GM19455 (cell line): Measurements from ENCODE around the gene PPP1R8.
"Not testable (repeated sequence)": the region's sequence is repeated elsewhere in the genome, so short reads cannot be mapped to it uniquely, and the experiment has no call there.

ENCODE experiments used
- ATAC-seq: cut with Tn5 transposase; IDR thresholded peaks from one replicate; pipeline ENCODE4 v1.9.1; 2021; ENCODE audit not compliant: unreplicated experiment

PPP1R8 gene

DNA sequence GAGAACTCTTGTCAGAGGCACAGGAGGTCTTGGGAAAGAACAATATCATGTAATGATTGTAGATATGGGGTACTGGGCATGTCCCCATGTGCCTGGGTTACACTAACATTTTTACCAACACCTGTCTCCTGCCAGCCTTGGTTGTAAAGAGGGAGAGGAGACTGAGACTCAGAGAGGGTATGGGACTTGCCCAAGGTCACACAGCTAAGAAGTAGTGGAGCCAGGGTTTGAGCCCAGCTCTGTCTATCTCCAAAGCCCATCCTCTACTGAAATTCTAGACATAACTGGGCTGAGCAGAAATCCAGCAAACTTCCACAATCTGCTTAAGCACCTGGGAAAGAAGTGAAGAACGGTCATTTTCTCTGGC lies 39.1 kb downstream of the PPP1R8 start:
- no peak for ATAC-seq

DNA sequence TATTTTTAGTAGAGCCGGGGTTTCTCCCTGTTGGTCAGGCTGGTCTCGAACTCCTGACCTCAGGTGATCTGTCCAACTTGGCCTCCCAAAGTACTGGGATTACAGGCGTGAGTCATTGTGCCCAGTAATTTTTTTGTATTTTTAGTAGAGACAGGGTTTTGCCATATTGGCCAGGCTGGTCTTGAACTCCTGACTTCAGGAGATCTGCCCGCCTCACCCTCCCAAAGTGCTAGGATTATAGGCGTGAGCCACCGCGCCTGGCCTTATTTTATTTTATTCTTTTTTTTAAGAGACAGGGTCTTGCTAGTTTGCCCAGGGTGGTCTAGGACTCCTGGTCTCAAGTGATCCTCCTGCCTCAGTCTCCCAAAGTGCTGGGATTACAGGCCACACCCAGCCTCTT lies 40.5 kb downstream of the PPP1R8 start:
- not testable (repeated sequence) for ATAC-seq

DNA sequence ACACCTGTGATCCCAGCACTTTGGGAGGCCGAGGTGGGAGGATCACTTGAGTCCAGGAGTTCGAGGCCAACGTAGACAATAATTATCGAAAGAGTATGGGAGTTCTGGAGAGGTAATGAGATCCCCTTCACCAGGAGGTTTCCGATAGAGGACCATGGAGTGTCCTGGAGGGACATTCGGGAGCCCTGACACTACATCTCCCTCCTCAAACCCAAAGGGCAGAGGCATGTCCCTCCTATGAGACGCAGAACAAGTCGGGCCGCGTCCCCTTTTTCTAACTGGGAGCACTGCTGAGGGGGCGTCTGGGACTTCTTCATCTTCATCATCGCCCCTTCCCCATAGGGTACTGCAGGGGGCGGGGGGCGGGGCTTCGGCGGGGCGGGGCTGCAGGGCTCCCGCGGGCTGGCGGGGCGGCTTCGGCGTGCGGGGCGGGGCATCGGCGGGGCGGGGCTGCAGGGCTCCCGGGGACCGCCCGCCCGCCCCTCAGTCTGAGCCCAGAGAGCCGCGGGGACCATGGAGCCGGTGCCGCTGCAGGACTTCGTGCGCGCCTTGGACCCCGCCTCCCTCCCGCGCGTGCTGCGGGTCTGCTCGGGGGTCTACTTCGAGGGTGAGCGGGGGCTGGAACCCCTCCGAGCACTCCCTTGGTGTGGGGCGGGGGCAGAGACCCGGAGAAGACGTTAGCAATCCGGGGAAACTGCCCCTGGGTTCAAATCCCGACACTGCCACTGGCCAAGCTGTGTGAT lies 41.6 kb downstream of the PPP1R8 start, which contains the start of gene THEMIS2:
THEMIS2 (plus strand) TSS at position 486 of the 743 bp plus-strand sequence; CDS start at position 514, 28 bp downstream.
- ATAC-seq = no peak

DNA sequence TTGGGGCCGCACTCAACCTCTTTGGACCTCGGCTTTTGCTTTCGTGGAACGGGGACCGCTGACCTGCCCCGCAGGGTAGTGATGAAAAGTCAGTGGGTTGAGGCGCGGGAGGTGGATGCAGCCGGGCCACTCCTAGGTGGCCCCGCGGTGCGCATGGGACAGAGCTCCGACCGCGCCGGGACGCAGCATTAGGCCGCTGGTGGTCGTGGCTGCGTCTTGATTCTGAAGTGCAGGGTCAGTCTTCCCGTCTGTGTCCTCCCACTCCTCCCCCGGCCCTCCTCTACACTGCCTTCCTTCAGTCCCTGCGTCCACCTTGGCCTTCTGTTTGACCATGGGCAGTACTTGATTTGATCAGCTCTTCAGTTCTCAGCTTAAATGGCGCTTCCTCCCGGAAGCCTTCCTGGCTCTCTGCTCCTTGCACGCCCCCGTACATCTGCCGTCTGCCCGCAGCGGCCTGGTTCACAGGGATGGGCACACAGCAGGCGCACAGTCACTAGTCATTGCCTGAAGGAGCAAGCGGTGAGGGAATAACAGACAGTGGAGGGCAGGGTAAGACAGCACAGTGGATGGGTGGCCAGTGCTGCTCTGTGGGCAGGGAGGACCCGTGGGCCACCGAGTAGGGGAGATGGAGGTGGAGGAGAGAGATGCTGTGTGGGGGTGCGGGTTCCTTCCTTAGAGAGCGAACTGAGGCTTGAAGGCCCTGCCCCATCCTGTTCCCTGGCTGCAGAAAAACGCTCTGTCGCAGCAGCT lies 42.4 kb downstream of the PPP1R8 start:
- ATAC-seq = no peak

DNA sequence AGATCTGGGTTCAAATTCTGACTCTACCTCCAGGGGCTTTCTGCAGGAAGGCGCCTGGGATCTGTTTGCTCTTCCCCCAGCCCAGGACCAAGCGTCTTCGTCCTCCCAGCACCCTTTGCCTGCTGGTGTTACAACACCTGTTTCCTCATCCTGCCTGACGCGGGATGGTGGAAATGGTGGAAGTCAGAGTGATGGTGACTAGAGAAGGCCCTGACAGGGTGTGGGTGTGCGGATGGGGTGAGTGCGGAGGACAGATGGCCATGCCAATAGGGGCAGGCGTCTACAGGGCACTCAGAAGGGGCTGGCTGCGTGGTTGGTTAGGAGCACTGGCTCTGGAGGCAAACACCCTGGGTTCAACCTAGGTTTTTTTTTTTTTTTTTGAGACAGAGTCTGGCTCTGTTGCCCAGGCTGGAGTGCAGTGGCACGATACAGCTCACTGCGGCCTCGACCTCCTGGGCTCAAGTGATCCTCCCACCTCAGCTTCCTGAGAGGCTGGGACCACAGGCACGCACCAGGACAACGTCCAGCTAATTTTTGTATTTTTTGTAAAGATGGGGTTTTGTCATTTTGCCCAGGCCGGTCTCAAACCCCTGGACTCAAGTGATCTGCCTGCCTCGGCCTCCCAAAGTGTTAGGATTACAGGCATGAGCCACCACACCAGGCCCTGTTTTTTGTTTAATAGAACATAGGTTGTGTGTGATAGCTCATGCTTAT lies 43.2 kb downstream of the PPP1R8 start:
- no peak for ATAC-seq

DNA sequence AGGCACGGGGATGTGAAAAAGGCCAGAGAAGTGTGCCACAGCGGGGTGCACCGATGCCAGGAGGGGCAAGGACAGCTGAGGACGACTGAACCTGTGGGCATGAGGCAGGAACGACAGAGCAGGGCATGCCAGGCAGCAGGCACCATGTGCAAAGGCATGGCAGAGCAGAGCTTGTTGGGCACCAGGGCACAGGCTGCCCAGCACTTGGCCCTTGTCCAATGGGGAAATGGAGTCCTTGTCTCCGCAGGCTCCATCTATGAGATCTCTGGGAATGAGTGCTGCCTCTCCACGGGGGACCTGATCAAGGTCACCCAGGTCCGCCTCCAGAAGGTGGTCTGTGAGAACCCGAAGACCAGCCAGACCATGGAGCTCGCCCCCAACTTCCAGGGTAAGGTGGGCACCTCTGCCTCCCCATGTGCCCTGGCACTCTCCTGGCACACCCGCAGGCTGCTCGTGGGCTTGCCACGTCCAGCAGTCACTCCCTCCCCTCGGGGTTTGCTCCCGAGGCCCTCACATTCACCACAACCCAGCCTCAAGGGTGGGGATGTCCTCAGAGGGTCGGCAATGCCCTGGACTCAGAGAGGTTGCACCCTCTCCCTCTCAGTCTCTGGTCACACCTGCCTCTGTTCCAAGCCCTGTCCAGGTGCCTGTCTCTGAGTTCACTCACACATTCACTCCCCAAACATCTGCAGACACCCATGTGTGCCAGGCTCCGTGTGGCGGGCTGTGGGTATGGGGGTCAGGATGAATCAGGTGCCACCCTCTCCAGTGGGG lies 45.9 kb downstream of the PPP1R8 start:
- ATAC-seq = no peak

DNA sequence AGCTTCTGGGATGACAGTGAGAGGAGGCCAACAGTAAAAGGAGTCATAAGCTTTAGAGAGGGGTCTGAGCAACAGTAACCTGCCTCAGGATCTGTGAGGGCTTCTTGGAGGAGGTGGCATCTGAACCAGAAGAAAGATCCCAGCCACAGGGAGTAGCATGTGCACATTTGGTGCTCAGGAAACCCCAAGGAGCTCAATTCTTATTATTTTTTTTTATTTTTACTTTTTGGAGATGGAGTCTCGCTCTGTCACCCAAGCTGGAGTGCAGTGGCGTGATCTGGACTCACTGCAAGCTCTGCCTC lies 46.5 kb downstream of the PPP1R8 start:
- ATAC-seq = no peak

DNA sequence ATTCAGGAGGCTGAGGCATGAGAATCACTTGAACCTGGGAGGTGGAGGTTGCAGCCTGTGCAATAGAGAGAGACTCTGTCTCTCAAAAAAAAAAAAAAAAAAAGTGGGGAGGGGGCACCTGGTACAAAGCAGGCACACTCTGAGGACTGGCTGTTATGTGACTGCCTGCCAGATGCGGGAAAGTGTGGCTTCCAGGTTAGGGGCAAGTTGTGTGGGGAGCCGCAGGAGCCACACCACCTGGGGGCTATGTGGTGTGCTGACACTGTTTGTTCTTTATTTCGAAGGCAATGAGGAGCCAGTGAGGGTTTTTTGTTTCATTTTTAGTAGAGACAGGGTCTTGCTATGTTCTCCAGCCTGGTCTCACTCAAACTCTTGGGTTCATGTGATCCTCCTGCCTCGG lies 47.5 kb downstream of the PPP1R8 start:
- no peak for ATAC-seq

DNA sequence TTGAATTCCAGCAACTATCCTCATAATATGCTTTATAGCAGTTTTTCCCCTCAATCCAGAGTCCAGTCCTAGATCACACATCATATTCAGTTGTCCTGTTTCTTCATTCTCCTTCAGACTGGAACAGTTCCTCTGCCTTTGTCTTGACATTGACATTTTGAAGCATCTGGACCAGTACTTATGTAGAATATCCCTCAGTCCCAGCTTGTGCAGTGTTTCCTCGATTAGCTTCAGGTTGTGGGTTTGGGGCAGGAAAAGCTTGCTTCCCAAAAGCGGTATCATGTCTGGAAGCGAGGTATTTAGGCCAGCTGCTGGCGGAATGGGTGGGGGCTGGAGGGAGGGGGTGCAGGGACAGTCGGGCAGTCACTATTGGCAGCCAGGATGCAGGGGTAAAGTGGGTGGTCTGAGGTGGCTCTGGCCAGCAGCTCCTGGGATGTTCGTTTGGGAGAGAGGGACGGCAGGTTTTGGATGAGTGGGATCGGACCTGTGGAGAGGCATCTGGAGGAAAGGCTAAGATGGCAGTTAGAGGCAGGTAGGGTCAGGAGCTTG lies 48.3 kb downstream of the PPP1R8 start:
- no peak for ATAC-seq

DNA sequence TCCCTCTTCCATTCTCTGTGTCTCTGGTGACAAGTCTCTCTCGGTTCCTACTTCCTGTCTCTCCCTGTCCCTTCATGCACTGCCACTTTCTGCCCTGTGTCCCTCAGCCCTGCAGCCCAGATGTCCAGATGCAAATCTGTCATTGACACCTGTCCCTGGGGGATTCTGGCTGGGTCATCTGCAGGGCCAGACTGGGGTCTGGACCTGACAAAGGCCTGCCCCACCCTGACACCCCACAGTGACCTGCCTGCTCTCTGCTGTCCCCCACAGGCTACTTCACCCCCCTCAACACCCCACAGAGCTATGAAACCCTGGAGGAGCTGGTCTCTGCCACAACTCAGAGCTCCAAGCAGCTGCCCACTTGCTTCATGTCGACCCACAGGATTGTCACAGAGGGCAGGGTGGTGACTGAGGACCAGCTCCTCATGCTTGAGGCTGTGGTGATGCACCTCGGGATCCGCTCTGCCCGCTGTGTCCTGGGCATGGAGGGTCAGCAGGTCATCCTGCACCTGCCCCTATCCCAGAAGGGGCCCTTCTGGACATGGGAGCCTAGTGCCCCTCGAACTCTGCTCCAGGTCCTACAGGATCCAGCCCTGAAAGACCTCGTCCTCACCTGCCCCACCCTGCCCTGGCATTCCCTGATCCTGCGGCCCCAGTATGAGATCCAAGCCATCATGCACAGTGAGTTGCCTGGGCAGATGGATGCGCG lies 48.9 kb downstream of the PPP1R8 start:
- ATAC-seq = no peak

DNA sequence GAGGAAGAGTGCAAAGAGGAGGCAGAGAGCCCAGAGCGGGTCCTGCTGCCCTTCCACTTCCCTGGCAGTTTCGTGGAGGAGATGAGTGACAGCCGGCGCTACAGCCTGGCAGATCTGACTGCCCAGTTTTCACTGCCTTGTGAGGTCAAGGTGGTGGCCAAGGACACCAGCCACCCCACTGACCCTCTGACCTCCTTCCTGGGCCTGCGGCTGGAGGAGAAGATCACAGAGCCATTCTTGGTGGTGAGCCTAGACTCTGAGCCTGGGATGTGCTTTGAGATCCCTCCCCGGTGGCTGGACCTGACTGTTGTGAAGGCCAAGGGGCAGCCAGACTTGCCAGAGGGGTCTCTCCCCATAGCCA lies 51.9 kb downstream of the PPP1R8 start:
- ATAC-seq = no peak

DNA sequence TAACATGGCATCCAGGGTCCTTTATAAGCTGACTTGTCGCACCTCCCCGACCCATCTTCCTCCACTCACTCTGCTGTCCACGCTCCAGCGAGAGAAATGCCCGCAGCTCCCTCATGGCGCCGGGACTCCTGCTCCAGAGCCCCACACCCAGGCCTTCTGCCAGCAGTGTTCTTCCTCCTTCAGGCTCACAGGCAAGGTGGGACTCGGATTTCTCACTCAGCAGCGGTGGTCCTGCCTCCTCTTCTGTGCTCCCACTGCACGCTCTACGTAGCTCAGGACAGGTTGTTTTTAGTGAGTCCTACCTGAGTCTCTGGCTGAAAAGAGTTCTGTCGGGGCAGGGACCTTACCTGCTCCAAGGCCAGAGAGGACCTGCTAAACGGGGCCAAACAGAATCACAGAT lies 53.0 kb downstream of the PPP1R8 start:
- no peak for ATAC-seq

DNA sequence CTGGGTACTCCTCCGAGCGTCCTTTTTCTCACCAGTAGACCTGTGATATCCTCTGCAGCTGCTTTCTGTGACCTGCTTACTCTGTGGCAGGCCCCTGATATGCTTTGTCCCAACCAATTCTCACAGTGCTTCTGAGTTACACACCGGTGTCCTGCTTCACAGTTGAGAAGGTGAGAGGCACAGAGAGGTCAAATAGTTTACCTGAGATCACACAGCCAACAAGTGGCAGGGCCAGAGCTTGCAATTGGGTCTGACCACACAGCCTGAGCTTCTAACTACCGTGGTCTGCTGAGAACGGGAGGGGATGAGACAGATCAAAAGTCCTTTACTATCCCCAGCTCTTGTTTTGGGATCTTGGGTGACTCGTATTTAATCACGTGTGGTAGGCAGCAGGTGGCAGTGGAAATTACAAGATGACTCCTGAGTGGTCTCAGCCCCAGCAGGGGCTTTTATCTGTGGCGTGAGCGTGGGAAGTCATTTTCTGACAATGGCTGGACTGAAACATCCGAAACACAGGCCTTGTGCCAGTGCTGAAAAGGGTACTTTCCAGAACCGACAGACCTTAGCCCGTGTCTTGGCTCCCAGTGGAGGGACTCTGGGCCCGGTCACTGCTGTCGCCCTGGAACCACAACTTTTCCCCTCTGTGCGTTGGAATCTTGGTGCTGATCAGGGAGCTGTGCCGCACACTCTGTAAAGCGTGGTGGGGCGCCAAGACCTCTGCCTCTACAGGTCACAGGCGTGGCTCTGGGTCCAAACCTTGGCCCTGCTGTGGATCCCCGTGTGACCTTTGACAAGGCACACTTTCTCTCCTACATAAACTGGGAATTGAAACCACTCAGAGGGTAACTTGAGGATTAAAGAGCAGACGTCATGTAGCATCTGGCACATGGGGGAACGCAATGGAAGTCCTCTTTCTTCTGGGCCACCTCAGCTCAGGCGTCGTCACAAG lies 53.7 kb downstream of the PPP1R8 start:
- ATAC-seq = no peak

DNA sequence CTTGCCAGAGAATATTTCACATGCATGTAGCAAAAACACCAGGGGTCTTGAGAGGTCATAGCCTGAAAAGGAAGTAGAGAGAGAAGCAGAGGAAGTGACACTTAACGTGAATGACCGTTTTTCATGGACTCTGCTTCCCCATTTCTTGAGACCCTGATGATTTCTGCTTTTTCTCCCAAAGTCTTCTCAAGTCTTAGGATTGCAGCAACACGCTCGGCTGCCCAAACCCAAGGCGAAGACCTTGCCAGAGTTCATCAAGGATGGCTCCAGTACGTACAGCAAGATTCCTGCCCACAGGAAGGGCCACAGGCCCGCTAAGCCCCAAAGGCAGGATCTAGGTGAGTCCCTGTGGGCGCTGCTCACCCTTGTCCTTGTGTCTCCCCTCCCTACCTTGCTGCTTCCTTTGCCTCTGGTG lies 54.5 kb downstream of the PPP1R8 start:
- ATAC-seq = no peak

DNA sequence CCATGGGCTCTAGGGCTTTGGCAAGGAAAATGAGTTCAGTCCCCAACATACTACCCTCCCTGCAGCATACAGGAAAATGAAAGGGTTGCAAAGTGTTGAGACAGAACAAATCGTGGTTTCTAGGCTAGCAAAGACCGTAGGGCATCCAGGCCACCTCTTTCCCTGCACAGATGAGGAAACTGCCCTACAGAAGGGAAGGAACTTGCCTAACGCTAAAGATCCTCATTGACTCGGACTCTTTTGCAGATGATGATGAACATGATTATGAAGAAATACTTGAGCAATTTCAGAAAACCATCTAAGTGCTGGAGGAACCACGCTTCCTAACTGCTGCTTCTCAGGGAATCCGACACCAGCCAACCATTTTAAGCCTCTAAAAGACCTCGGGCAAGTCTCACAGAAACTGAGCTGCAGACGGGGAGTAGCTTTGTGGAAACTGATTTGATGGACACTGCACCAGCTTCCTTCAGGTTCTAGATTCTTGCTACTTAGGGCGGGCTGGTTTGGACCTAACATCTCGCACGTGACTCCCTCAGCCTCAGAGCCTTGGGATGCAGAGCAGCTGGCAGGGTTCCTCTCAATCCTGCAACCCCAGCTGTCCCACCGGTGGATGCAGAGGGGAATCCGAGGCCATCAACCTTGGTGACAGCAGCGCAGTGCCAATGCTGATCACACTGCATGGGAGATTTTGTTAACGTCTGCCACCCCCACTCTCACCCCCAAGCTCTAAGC lies 55.2 kb downstream of the PPP1R8 start:
- no peak for ATAC-seq

DNA sequence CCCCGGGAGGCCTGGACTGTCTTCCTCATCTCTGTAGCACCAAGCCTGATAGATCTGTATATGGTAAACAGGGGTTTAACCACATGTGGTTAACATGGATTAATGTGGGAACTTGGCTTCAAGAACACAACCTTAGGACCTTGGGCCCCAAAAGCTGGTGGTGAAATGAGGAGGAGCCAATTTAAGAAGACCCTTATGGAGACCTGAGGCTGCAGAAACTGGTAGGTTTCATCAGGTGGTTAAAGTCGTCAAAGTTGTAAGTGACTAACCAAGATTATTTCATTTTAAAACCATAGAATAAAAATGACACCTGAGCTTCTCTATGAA lies 55.7 kb downstream of the PPP1R8 start:
- ATAC-seq = no peak

DNA sequence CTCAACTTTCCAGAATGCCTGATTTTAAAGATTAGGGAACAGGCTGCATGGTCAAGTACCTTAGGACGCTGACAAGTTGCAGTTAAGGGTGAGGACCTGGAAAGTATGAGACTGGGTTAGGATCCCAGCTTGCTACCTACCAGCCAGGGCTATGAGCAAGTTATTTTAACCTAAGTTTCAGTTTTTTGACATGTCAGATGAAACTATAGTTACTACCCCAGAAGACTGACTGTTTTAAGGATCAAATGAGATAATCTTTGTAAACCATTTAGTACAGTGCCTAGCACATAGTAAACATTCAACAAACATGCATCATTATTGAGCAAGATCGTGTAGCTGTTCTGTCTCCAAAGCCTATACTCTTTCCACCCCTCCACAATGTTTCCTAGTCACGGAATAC lies 56.2 kb downstream of the PPP1R8 start:
- no peak for ATAC-seq

DNA sequence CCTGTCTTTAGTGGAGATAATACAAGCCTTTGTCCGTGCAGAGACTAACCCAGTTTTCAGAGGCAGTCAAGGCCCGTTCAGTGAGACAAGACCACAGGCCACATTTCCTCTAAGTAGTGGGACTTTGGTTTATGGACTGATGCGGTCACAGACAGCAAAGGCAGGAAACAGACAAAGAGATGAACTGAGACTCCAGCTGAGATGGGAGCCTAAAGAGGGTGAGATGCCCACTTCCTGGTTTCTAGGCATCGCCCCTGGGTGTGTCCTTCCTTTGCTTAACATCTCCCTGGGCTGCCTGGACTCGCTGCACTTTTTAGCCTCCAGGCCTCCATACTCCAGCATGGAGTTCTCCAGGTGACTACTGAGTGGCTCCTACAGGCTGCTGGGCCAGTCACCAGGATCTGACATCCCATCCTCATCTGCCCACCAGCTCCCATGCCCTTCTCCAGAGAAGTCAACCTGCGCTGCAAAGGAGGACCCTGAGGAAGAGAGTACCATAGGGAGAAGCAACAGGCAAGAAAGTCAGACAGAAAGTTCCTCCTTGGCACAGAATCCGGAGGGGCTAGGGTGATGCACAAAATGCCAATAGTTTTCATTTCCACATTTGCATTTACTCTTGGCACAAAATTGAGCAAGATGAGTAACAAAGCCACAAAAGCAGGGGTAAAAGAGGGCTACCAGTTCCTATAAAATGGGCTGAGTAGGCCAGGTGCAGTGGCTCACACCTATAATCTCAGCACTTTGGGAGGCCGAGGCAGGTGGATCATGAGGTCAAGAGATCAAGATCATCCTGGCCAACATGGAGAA lies 56.8 kb downstream of the PPP1R8 start:
- ATAC-seq = no peak
